HG02588 (cell line): ENCODE measurements around the gene IRF4.

Experiments used
- ATAC-seq: cut with Tn5 transposase; IDR thresholded peaks from one replicate; pipeline ENCODE4 v1.9.1; 2021; ENCODE audit warnings: mild to moderate bottlenecking, moderate library complexity; ENCODE audit not compliant: unreplicated experiment

Gene IRF4

DNA sequence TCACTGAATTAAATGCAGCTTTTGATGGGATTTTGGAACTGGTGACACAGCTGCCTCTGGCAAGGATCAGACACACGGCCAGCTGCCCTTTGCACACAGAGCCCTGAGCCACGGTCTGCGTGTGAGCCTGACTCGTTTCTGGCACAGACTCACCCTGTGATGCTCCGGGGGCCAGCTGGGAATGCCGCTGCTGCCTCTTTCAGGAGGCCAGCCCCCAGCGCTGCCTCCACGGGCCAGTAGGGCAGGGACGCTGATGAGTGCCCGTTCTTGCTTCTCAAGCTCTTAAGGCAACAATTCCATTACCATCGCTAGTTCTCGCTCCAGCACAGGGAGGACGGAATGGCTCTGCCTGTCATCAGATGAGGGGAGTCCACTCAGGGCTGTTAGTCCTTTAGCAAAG is 61.6 kb downstream of the IRF4 start:
- ATAC-seq, result no peak

DNA sequence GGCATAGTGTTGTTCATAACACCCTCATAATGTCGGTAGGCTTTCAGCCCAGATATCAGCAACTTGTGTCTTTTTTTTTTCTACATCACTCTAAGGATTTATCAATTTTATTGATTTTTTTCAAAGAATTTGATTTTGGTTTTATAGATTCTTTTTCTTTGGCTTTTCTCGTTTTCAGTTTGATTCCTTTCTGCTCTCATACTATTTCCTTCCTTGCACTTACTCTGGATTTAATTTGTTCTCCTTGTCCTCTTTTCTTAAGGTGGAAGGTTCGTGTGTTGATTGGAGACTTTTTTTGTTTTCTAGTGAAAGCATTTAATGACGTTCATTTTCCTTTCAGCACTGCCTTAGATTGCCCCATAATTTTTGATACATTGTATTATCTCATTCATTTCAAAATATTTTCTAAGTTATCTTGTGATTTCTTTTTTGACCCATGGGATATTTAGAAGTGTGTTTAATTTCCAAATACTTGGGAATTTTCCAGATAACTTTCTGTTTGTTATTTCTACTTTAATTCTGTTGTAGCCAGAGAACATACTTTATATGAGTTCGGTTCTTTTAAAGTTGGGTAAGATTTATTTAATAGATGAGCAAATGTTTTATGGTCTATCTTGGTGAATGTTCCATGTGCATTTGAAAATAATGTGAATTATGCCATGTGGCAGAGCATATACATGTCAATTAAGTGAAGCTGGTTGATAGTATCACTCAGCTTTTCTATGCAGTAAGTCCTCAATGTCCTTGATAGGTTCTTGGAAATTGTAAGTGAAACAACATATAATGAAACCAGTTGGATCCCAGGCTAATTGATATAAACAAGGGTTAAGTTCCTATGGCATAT is 62.8 kb downstream of the IRF4 start:
- ATAC-seq, result no peak

DNA sequence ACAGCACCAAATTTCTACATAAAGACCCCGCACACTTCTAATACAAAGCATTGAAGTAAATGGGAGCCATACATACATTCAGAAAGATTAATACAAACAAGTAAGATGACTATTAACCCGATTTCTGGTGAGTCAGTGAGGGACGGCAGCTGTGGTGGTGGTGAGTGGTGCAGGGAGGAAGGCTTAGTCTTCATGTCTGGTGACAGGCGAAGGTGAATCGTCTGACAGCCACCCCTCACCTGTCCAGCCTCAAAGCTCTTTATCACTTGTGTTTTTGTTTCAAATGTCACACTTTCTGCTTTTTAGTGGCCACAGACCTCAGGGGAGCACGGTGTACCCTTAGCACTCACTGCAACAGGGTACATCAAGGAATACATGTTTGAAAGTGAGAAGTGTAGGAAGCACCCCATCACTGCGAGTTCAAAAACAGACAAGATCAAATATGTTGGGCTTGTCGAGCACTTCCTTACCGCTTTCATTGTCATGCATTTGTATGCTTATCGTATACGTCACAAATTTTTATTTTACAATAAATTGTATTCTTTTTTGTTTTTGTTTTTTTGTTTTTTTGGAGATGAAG is 63.5 kb downstream of the IRF4 start:
- ATAC-seq, result no peak

DNA sequence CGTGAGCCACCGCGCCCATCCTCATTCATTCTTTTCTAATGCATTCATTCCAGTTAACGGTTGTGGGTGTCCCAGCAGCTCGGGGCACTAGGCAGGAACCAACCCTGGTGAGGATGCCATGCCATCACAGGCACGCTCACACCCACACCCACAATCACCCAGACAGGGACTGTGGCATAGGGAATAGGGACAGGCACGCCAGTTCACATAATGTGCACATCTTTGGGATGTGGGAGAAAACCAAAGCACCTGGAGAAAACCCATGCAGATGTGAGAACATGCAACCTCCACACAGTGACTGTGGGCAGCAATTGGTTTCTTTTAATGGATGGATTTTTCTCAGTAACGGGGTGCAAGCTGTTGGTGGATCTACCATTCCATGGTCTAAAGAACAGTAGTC is 64.3 kb downstream of the IRF4 start:
- no peak for ATAC-seq

DNA sequence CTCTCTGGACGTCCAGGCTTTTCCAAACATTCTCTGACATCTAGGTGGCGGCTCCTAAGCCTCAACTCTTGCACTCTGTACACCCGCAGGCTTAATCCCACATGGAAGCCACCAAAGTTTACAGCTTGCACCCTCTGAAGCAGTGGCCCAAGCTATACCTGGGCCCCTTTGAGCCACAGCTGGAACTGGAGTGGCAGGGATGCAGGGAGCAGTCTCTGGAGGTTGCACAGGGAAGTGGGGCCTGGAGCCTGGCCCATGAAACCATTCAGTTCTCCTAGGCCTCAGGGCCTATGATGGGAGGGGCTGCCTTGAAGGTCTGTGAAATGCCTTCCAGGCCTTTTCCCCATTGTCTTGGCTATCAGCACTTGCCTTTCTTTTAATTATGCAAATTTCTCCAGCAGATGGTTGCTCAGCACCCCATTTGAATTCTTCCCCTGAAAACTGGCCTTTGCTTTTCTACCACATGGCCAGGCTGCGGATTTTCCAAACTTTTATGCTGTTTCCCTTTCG is 64.9 kb downstream of the IRF4 start:
- ATAC-seq, result no peak

DNA sequence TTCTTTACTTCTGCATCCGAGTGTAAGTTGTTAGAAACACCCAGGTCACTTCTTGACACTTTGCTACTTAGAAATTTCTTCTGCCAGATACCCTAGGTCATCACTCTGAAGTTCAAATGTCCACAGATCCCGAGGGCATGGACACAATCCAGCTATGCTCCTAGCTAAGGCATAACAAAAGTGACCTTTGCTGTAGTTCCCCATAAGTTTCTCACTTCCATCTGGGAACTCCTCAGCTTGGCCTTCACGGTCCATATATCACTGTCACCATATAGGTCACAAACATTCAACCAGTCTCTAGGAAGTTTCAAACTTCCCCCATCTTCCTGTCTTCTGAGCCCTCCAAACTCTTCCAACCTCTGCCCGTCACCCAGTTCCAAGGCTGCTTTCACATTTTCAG is 65.3 kb downstream of the IRF4 start:
- no peak for ATAC-seq
